Neural cell (in vitro differentiated cells): ENCODE measurements around the gene MFSD8. TPM values are rescaled to one million over a fixed set of nuclear protein-coding genes. Genes with fewer than 3 reads are reported as not detected.

ENCODE experiments used
- H2AFZ ChIP-seq: fragments of 200-600, 300-800 bp; sonication (generic), shearing (Covaris generic); 2 replicates; pipeline ENCODE4 v1.6.0; 2014; ENCODE audit warnings: low read depth, mild to moderate bottlenecking, antibody characterized with exemption, low read length, moderate library complexity
- H3F3A ChIP-seq: fragments of 200-600 bp; shearing (Covaris generic); 2 replicates; pipeline ENCODE4 v1.6.1; 2016; ENCODE audit warnings: mild to moderate bottlenecking, moderate library complexity, mixed read lengths, antibody characterized with exemption, low read length; ENCODE audit not compliant: insufficient read depth, poor library complexity, severe bottlenecking
- H3K27ac ChIP-seq: fragments of 200-600, 300-800 bp; sonication (generic), shearing (Covaris generic); 2 replicates; pipeline ENCODE4 v1.5.1; 2014; ENCODE audit warnings: mild to moderate bottlenecking, low read length, moderate library complexity
- H3K27me3 ChIP-seq: fragments of 300-800, 200-600 bp; sonication (generic), shearing (Covaris generic); 2 replicates; pipeline ENCODE4 v1.6.0; 2014; ENCODE audit warnings: mild to moderate bottlenecking, low read depth, low read length, moderate library complexity; ENCODE audit not compliant: insufficient read depth
- H3K36me3 ChIP-seq: fragments of 300-800, 200-600 bp; sonication (generic), shearing (Covaris generic); 2 replicates; pipeline ENCODE4 v1.5.1; 2014; ENCODE audit warnings: mild to moderate bottlenecking, antibody characterized with exemption, low read length, moderate library complexity; ENCODE audit not compliant: insufficient read depth
- H3K4me2 ChIP-seq: fragments of 300-800, 200-600 bp; sonication (generic), shearing (Covaris generic); 2 replicates; pipeline ENCODE4 v1.6.0; 2014; ENCODE audit warnings: mild to moderate bottlenecking, low read length
- H3K4me3 ChIP-seq: fragments of 300-800, 200-600 bp; sonication (generic), shearing (Covaris generic); 2 replicates; pipeline ENCODE4 v1.5.1; 2014; ENCODE audit warnings: mild to moderate bottlenecking, low read length, moderate library complexity
- H3K79me2 ChIP-seq: fragments of 200-600 bp; shearing (Covaris generic); replicated peaks from 2 replicates; pipeline ENCODE4 v1.6.0; 2014; ENCODE audit warnings: mild to moderate bottlenecking, low read length, moderate library complexity; ENCODE audit not compliant: insufficient read depth
- H3K9ac ChIP-seq: fragments of 300-800, 200-600 bp; sonication (generic), shearing (Covaris generic); 2 replicates; pipeline ENCODE4 v1.6.1; 2016; ENCODE audit warnings: mild to moderate bottlenecking, low read length, mixed read lengths
- H3K9me2 ChIP-seq: fragments of 200-600 bp; shearing (Covaris generic); 2 replicates; pipeline ENCODE4 v1.6.1; 2016; ENCODE audit warnings: mild to moderate bottlenecking, low read length, mixed read lengths; ENCODE audit not compliant: insufficient read depth
- H3K9me3 ChIP-seq: fragments of 200-600, 300-800 bp; sonication (generic), shearing (Covaris generic); 2 replicates; pipeline ENCODE4 v1.6.1; 2016; ENCODE audit warnings: mild to moderate bottlenecking, mixed run types, low read length, moderate library complexity, mixed read lengths
- H4K20me1 ChIP-seq: fragments of 200-600 bp; shearing (Covaris generic); 2 replicates; pipeline ENCODE4 v1.6.1; 2016; ENCODE audit warnings: mild to moderate bottlenecking, mixed run types; ENCODE audit not compliant: insufficient read depth
- CTCF ChIP-seq: fragments of 450-650 bp; IDR thresholded peaks from 2 replicates; pipeline ENCODE4 v1.5.1; 2014; ENCODE audit warnings: antibody characterized with exemption, mild to moderate bottlenecking, moderate library complexity; ENCODE audit not compliant: poor library complexity, severe bottlenecking
- EP300 ChIP-seq: fragments of 450-650 bp; conservative IDR thresholded peaks from 2 replicates; pipeline ENCODE4 v1.6.1; 2014; ENCODE audit warnings: antibody characterized with exemption, mild to moderate bottlenecking, moderate library complexity; ENCODE audit not compliant: poor library complexity, severe bottlenecking
- EZH2 ChIP-seq: fragments of 200-600, 300-800 bp; shearing (Covaris generic), sonication (generic); IDR thresholded peaks from 2 replicates; pipeline ENCODE4 v1.6.1; 2014; ENCODE audit warnings: antibody characterized with exemption, low read length, borderline replicate concordance, mild to moderate bottlenecking; ENCODE audit not compliant: insufficient read depth, poor library complexity, severe bottlenecking
- MXI1 ChIP-seq: fragments of 450-650 bp; conservative IDR thresholded peaks from 2 replicates; pipeline ENCODE4 v1.6.1; 2014; ENCODE audit warnings: antibody characterized with exemption, mild to moderate bottlenecking; ENCODE audit not compliant: poor library complexity, severe bottlenecking
- POLR2AphosphoS5 ChIP-seq: IDR thresholded peaks from 2 replicates; pipeline ENCODE4 v1.6.1; 2012
- RAD21 ChIP-seq: fragments of 450-650 bp; conservative IDR thresholded peaks from 2 replicates; pipeline ENCODE4 v1.6.1; 2014; ENCODE audit warnings: antibody characterized with exemption, mild to moderate bottlenecking, moderate library complexity
- REST ChIP-seq: IDR thresholded peaks from 2 replicates; pipeline ENCODE4 v1.6.1; 2012; ENCODE audit warnings: borderline replicate concordance
- SMC3 ChIP-seq: fragments of 450-650 bp; conservative IDR thresholded peaks from 2 replicates; pipeline ENCODE4 v1.6.1; 2014; ENCODE audit warnings: antibody characterized with exemption, mild to moderate bottlenecking, moderate library complexity; ENCODE audit not compliant: poor library complexity
- TAF1 ChIP-seq: IDR thresholded peaks from 2 replicates; pipeline ENCODE4 v1.6.1; 2012; ENCODE audit warnings: low read depth
- polyA plus RNA-seq: library from polyadenylated mRNA; depleted of rRNA; stranded (reverse); fragments of >200 nt; gene quantifications from 2 replicates; pipeline ENCODE4 v1.2.3, GENCODE V29; 2014

The MFSD8 gene
- polyA plus RNA-seq, 1 donor from 2014 or later, result 92.9 TPM

DNA sequence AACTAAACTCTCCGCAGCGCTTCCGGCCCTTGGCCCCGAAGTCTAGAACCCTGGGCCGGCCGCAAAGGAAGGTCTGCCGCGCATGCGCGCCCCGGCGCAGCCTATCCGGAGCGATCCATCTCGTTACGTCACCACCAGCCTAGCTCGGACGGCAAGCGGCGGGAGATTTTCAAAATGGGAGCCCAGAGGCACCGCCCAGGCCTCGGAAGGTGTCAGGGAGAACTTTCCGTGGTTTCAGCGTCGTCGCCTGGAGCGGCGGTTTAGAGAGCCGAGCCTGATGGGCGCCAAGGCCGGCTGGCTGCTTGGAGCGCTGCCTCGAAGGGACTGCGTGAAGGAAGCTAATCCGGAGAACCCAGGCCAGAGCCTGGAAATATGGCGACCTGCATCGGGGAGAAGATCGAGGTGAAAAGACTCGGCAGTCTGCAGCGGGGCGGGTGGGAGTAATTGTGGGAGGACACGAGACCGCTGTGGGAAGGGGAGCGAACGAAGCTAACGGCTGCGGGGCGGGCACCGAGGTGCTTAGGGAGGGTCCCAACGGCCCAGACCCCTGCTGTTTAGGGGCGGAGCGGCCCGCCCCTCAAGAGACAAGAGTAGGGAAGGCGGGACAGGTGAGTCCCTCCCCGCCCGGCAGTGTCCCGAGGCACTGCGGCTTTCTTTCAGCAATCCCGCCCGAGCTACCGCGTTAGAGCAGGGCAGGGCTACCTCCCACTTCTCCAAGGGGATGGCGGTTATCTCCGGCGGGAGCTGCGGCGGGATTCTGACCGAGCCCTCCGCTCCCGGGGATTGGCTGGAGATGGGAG is 84.0 kb downstream of the MFSD8 start, which contains the start of gene PLK4:
PLK4 (plus strand) TSS at position 131 of the 800 bp plus-strand sequence; CDS start at position 373, 242 bp downstream.
- TF ChIP-seq MXI1 (peak; percentile 99), CTCF (no peak), REST (no peak), EP300 (no peak), RAD21 (no peak), TAF1 (no peak), POLR2AphosphoS5 (peak; percentile 61), SMC3 (no peak)
- Histone ChIP-seq H3K4me2 (peak within 1 kb of the TSS; percentile 82), H3F3A (no peaks in the 10 kb centered on the region), H4K20me1 (no peaks in the 10 kb centered on the region), H3K79me2 (peaks cover 8% of the 10 kb centered on the region), H3K9me2 (no peaks in the 10 kb centered on the region), H3K4me3 (peak within 1 kb of the TSS; percentile 94), H3K9me3 (no peaks in the 10 kb centered on the region), H3K36me3 (no peaks in the 10 kb centered on the region), H2AFZ (peak within 1 kb of the TSS; percentile 70), H3K27me3 (no peaks in the 10 kb centered on the region), H3K9ac (peak within 1 kb of the TSS; percentile 55), H3K27ac (peak within 1 kb of the TSS; percentile 32)

DNA sequence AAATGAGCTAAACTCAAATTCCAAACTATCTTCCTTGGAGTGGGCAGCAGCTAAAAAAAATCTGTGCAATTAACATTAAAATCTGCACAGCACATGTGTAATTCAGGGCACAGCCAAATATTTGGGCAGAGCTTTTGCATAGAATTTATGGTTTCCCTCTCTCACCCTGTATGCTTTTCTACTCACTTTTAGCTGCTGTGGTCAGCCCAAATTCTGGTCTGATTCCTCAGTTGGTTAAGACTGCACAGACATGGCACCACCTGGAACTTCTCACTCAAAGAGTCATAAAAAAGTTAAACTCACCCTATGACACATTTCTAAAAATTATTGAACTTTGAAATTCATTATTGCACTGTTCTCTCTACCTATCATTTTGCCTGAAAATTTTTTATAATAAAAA is 89.2 kb downstream of the MFSD8 start:
- no peaks in the 10 kb centered on the region for H3K36me3 ChIP-seq
- H2AFZ ChIP-seq, result no peak overlapping the region
- H3K9me3 ChIP-seq, result no peaks in the 10 kb centered on the region
- no peaks in the 10 kb centered on the region for H4K20me1 ChIP-seq
- H3K27me3 ChIP-seq, result no peaks in the 10 kb centered on the region
- no peaks in the 10 kb centered on the region for H3K9me2 ChIP-seq
- H3K79me2 ChIP-seq, result no peaks in the 10 kb centered on the region
- no peak overlapping the region for H3K9ac ChIP-seq
- no peak overlapping the region for H3K27ac ChIP-seq
- H3F3A ChIP-seq, result no peaks in the 10 kb centered on the region
- H3K4me2 ChIP-seq, result no peak overlapping the region
- no peak overlapping the region for H3K4me3 ChIP-seq
- TF ChIP-seq EP300, result no peak
- no peak for TF ChIP-seq POLR2AphosphoS5
- no peak for TF ChIP-seq CTCF
- TF ChIP-seq REST, result no peak
- no peak for TF ChIP-seq RAD21
- no peak for TF ChIP-seq SMC3
- no peak for TF ChIP-seq TAF1
- TF ChIP-seq EZH2, result no peak
- TF ChIP-seq MXI1, result no peak
